ENCODE measurements around the gene PPM1H. TPM values are rescaled to one million over a fixed set of nuclear protein-coding genes. Genes with fewer than 3 reads are reported as not detected.

Gene PPM1H
- total and polyA plus RNA-seq, 12 donors: 0.81 to 5.5 (median 2.6) TPM

DNA sequence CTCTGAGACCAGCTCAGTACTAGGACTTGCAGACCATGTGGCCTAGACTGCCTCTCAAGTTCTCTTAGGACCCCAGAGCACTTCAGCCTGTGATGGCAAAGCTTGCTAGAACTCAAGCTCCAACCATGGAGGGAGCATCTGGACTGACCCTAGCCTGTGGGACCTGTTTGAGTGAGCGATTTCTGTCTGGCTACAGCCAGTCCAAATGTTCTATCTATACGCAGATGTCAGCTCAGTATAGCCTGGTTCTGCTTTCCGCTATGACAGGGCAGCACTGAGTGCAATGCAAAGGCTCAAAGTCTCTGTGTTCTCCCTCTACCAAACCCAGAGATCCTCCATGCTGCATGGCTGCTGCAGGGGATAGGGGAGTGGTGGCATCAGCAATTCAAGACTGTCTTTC, 20.7 kb upstream of the PPM1H start:
- Histone ChIP-seq H3K9me3 (replicated peaks in 1 of 3) (no peaks in the 10 kb centered on the region), H3K36me3 (replicated peaks in 1 of 2) (no peaks in the 10 kb centered on the region), H3K4me1 (replicated peaks in 1 of 2) (no peaks in the 10 kb centered on the region), H3K4me3 (no peak overlapping the region), H3K27me3 (no peaks in the 10 kb centered on the region), H3K27ac (no peak overlapping the region)
- 92 to 97% (median 95%) methylated on average over 3 of the region's 3 CpGs for WGBS, 4 donors
- TF ChIP-seq POLR2A (IDR thresholded peaks at IDR 0.05): no peak
- TF ChIP-seq, protein P1, sequence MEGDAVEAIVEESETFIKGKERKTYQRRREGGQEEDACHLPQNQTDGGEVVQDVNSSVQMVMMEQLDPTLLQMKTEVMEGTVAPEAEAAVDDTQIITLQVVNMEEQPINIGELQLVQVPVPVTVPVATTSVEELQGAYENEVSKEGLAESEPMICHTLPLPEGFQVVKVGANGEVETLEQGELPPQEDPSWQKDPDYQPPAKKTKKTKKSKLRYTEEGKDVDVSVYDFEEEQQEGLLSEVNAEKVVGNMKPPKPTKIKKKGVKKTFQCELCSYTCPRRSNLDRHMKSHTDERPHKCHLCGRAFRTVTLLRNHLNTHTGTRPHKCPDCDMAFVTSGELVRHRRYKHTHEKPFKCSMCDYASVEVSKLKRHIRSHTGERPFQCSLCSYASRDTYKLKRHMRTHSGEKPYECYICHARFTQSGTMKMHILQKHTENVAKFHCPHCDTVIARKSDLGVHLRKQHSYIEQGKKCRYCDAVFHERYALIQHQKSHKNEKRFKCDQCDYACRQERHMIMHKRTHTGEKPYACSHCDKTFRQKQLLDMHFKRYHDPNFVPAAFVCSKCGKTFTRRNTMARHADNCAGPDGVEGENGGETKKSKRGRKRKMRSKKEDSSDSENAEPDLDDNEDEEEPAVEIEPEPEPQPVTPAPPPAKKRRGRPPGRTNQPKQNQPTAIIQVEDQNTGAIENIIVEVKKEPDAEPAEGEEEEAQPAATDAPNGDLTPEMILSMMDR (IDR thresholded peaks at IDR 0.05): no peak
- intact Hi-C loops (cut with DNase I): no loop called here
- DNase-seq: no peak

DNA sequence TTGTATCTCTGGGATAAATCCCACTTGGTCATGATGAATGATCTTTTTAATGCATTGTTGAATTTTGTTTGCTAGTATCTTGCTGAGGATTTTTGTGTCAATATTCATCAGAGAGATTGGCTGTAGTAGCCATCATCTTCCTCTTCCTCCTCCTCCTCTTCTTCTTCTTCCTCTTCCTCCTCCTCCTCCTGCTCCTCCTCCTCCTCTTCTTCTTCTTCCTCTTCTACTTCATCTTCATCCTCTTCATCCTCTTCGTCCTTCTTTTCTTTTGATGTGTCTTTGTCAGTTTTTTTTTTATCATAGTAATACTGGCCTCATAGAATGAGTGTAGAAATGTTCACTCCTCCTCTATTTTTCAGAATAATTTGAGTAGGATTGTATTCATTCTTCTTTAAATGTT, 15.4 kb upstream of the PPM1H start:
- no peaks in the 10 kb centered on the region for H3K9me3 ChIP-seq (replicated peaks in 1 of 3)
- DNase-seq: no peak
- no peak overlapping the region for H3K4me3 ChIP-seq
- no peak overlapping the region for H3K27ac ChIP-seq
- H3K36me3 ChIP-seq (replicated peaks in 1 of 2): no peaks in the 10 kb centered on the region
- TF ChIP-seq POLR2A (IDR thresholded peaks at IDR 0.05): no peak
- TF ChIP-seq, protein P1 (IDR thresholded peaks at IDR 0.05): no peak
- intact Hi-C loops (cut with DNase I): no loop called here
- H3K27me3 ChIP-seq: no peaks in the 10 kb centered on the region
- WGBS, 4 donors: 68 to 79% (median 72%) methylated on average over 1 of the region's 1 CpG
- H3K4me1 ChIP-seq (replicated peaks in 1 of 2): no peaks in the 10 kb centered on the region

- no peaks in the 10 kb centered on the region for H3K4me1 ChIP-seq (replicated peaks in 1 of 2)
- no peaks in the 10 kb centered on the region for H3K27me3 ChIP-seq
- DNase-seq: no peak
- no peaks in the 10 kb centered on the region for H3K9me3 ChIP-seq (replicated peaks in 1 of 3)
- intact Hi-C loops (cut with DNase I): no loop called here
- WGBS, 4 donors: 85 to 100% (median 88%) methylated on average over 1 of the region's 1 CpG
- H3K4me3 ChIP-seq: no peak overlapping the region
- no peaks in the 10 kb centered on the region for H3K36me3 ChIP-seq (replicated peaks in 1 of 2)
- no peak overlapping the region for H3K27ac ChIP-seq
- TF ChIP-seq POLR2A (IDR thresholded peaks at IDR 0.05): no peak
- TF ChIP-seq, protein P1 (IDR thresholded peaks at IDR 0.05): no peak
Measured at GRCh38 chr12:62948123-62948522, 13.2 kb upstream of the PPM1H start.

GRCh38 chr12:62947364-62947763, 12.4 kb upstream of the PPM1H start:
- Histone ChIP-seq H3K9me3 (replicated peaks in 1 of 3) (no peaks in the 10 kb centered on the region), H3K27me3 (no peaks in the 10 kb centered on the region), H3K36me3 (replicated peaks in 1 of 2) (no peaks in the 10 kb centered on the region), H3K27ac (no peak overlapping the region), H3K4me3 (no peak overlapping the region), H3K4me1 (replicated peaks in 1 of 2) (no peaks in the 10 kb centered on the region)
- intact Hi-C loops (cut with DNase I): no loop called here
- WGBS, 4 donors: 72 to 80% (median 78%) methylated on average over 5 of the region's 5 CpGs
- TF ChIP-seq POLR2A (IDR thresholded peaks at IDR 0.05): no peak
- TF ChIP-seq, protein P1 (IDR thresholded peaks at IDR 0.05): no peak
- no peak for DNase-seq

Data from adrenal gland (tissue), 12 donors.